ENCODE measurements around the gene CYP11A1.

DNA sequence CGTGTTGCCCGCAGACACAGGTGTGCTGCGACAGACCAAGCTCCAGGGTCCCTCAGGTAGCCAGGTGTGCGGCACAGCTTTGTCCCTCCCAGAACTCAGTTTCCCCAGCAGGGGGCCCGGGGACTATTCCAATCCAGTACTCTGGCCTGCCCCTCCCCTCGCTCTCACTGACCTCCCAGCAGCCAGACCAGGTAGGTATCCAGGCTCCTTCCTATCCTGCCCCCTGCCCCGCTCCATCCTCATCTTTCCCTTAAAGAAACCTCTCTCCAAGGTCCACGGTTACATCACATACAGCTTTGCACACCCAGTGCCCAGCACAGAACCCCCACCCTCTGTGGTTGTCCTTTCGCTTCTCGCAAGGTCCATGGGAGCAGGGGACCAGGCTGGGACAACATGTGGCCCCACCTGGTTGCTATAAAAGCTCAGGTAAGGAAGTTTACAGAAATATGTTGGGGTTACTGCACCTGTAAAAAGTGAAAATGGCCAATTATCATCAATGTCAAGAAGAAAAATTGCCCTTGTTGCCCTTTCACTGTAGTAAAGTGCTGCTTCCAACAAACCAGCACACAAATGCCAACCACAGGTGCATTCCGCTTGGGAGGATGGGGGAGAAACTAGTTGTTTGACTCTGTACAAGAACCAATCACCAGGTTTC is 7.3 kb upstream of the CYP11A1 start:
- TF ChIP-seq, protein P1, sequence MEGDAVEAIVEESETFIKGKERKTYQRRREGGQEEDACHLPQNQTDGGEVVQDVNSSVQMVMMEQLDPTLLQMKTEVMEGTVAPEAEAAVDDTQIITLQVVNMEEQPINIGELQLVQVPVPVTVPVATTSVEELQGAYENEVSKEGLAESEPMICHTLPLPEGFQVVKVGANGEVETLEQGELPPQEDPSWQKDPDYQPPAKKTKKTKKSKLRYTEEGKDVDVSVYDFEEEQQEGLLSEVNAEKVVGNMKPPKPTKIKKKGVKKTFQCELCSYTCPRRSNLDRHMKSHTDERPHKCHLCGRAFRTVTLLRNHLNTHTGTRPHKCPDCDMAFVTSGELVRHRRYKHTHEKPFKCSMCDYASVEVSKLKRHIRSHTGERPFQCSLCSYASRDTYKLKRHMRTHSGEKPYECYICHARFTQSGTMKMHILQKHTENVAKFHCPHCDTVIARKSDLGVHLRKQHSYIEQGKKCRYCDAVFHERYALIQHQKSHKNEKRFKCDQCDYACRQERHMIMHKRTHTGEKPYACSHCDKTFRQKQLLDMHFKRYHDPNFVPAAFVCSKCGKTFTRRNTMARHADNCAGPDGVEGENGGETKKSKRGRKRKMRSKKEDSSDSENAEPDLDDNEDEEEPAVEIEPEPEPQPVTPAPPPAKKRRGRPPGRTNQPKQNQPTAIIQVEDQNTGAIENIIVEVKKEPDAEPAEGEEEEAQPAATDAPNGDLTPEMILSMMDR (IDR thresholded peaks at IDR 0.05): no peak
- TF ChIP-seq POLR2A (IDR thresholded peaks at IDR 0.05) (no peak), EP300 (IDR thresholded peaks at IDR 0.05) (no peak), POLR2AphosphoS5 (IDR thresholded peaks at IDR 0.05) (no peak)

Measured in stomach (tissue), 4 donors.